UCSD-AML1 (cell line): Measurements from ENCODE around the gene DCPS.
"Not testable (repeated sequence)": the region's sequence is repeated elsewhere in the genome, so short reads cannot be mapped to it uniquely, and the experiment has no call there.

Experiments used
- DNase-seq: peaks from one replicate; lab custom pipeline; 2025; ENCODE audit not compliant: unreplicated experiment; lab: John Stamatoyannopoulos, UW

DCPS gene

DNA sequence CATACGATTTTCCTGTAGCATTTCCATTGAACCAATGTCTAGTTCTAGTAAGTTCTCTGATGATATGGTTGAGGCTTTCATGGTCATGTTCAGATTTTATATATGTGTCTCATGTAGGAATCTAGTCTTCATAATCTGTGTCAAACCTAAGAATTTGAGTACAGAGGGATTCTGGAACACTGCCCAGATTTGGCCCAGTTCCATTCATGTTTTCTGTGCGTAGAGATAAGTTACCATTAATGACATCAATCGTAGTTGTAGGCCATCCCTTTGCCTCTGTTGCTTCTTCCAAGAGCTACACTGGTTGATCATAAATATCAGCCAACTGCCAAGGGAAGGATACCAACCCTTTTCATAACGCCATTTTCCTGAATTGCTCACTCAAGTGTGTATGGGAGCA lies 74.9 kb downstream of the DCPS start:
- DNase-seq: no peak

DNA sequence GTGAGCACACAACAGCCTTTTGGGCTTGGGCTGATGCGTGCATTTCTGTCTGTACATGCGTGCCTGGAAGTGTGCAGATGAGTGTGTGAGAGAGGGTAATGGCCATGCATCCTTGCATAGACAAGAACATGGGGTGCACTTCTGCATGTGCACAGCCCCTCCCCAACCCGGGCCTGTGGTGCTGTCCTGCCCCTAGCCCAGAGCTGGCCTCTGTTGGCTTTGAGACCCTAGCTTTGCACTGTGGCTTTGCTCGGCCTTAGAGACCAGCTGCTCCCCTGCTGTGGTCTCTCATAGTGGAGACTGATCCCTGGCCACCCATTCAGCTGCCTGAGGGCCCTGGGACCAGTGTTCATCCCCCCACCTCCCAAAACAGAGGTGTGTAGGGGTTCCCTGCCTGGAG lies 77.0 kb downstream of the DCPS start:
- no peak for DNase-seq

DNA sequence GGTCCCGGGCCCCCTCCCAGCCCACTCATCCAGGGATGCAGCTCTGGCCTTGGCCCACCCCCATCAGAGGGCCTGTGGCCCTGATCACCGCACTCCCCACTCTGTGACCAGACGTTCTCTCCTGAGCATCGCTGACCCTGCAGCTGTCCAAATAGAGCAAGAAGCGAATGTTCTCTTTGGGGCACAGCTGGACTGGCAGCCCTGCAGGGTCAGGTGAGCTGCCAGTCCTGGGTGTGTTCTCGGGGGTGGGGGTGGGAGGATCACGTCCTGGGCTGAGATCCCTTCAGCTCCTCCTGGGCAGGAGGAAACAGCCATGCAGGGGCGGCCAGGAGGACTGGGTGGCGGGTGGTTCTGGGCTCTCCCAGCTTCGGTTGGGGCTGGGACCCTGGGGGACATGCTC lies 78.1 kb downstream of the DCPS start:
- DNase-seq: not testable (repeated sequence)

DNA sequence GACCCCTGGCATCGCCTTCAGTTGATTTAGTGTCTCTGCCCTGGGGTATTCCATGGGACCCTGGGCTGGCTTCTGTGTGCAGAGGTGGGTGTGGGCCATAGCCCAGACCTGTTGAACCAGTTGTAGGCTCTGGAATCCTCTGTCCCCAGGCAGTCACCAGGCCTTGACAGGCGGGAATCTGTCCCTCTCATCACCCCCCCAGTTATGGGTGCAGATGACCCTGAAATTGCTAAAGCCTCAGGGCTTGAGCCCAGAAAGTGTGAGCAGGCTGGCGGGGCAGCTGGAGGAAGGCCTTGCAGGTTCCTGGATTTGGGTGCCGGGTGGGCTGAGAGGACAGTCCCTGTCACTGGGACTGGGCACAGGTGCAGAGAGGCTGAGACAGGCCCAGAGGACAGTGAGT lies 78.8 kb downstream of the DCPS start:
- not testable (repeated sequence) for DNase-seq

DNA sequence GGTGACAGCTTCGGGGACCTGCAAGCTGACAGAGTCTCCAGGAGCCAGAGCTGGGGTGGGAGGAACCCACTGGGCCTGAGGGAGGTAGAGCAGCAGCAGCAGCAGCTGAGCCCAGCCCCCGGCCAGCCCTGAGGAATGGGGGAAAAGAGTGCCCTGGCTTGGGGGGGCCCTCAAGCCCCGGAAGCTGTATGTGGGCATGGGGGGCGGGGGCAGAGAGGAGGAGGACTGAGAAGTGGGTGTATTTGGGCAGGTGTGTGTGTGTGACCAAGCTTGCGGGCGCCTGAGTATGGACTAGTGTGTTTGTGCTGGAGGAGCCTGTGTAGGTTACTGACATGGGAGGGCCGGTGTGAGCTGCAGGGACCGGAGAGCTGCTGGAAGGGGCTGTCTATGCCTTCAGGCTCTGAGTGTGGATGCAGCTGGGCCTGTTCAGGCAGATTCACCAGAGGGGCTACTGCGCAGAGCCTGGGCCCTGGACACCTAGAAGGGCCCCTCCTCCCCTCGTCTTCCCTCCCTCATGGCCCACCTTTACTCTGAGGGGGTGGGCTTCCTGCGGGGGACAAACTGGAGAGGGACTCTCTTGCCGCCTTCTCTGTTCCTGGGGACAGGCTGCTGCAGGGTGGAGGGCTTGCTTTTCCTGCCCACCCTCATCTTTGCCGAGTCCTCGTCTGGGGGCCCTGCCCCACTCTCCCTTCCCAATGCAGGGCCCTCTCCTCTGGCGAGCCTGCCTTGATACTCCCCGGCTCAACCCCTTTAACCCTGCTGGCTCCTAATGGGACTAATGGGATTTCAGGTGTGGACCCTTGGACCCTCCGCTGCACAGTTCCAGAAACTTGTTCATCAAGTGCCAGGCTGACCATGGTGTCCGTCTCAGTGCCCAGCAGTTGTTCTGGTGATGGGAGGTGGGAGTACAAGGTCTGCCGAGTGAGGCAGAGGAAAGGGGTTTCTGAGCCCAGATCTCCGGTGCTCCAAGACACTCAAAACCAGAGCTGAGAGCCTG lies 79.8 kb downstream of the DCPS start:
- DNase-seq: no peak

DNA sequence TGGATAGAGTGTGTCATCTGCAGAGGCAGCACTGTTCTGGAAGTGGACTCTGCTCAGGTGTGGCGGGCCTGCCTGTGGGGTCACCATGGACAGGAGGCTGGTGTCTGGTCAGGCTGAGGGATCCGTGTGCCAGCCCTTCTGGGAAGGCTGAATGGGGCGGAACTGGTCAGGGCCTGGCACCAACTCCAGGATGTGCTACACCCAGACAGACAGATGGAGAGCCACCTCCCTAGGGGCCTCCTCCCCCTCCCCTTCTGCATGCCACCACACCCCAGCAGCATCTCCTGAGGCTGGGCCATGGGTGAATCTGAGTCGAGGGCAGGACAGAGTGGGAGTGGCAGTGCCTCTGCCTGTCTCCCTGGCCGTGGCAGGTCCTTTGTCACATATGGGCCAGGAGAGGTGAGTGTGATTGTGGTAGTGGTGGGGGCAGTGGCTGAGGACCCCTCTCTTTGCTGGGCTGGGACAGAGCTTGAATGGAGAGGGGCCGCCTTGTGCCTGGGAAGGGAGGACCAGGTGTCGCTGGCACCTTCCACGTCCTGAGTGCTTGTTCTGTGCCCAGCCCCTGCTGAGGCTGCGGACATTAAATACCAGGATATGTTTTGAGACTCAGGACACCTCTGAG lies 80.7 kb downstream of the DCPS start:
- DNase-seq: no peak

DNA sequence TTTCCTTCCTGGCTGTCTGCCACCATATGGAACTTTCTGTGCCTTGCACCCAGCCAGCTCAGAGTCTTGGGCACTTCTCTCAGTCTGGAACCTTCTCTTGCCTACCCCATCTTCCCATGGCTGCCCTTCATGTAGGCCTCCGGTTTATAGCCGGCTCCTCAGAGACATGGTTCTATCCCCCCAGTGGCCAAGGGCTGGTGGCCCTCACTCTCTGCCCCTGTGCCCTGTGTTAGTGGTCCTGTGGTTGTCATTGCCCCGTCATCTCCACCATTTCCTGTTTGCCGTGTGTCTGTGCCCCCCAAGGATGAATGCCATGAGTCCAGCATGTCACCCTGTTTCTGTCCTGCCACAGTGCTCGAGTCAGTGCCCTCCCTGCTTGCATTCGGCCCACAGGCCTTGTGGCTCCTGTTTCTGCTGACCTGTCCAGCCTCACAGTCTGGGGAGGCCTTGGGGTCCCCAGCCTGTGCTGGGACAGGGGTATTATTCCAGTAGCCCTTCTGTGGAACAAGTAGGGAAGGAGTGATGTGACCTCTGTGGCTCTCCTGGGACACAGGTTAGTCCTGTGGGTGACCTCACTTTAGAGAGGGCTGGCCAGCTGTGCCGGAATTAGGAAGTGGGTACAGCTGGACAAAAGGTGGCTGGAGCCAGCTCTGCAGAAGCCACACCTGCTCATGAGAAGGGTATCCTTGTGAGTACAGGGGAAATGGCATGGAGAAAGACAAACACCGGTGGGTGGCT lies 82.3 kb downstream of the DCPS start:
- no peak for DNase-seq

DNA sequence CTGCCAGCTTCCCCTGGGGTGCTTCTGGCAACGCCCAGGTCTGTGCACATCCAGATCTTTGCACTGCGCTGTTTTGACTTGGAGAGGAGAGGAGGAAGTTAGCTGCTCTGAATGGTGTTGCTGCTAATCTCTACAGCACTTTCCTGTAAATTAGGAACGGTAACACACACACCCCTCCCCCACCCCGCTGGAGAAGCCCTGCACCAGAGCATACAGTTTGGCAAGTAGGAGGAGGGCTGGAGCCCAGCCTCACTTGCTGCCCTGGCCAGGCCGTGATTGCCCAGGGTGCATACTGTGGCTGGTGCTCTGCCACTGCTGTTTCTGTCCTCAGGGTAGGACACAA lies 82.8 kb downstream of the DCPS start:
- DNase-seq: peak; percentile 72

DNA sequence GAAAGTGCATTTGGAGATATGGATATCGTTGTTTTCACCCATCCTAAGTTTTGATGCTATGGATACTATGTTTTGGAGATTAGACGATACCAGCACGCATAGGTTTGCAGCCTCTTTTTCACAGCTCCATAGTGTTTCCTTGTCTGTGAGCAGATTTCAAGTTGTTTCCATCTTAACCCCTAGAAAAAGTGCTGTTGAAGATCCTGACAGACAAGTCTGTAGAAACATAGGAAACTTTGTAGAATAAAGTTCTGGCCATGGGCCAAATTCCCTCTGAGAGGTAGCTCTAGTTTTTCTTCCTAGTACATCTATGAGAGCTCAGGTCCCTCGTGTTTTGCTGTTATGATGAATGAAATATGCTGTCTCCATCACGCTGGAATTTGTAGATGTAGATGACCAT lies 84.0 kb downstream of the DCPS start:
- no peak for DNase-seq

DNA sequence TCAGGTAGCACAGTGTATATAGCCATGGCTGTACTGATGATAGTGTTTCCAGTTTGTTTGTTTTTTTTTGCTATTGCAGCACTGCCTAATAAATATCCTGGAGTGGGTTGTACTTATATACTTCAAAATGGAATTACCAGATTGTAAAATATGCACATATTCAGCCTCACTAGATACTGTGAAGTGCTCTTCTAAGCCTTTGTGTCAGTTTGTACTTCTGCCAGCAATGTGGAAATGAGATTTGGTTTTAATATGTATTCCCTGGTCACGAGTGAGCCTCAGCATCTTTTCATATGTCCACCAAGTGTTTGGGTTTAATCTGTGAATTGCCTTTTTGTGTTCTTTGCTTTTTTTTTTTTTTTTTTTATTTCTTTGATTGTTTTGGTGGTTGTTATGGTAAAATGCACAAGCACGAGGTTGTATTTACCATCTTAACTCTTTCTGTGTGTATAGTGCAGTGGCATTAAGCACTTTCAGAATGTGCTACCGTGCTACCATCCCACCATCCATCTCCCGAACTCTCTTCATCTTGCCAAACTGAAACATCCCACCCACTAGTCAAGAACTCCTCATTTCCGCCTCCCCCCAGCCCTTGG lies 86.5 kb downstream of the DCPS start:
- DNase-seq: no peak

DNA sequence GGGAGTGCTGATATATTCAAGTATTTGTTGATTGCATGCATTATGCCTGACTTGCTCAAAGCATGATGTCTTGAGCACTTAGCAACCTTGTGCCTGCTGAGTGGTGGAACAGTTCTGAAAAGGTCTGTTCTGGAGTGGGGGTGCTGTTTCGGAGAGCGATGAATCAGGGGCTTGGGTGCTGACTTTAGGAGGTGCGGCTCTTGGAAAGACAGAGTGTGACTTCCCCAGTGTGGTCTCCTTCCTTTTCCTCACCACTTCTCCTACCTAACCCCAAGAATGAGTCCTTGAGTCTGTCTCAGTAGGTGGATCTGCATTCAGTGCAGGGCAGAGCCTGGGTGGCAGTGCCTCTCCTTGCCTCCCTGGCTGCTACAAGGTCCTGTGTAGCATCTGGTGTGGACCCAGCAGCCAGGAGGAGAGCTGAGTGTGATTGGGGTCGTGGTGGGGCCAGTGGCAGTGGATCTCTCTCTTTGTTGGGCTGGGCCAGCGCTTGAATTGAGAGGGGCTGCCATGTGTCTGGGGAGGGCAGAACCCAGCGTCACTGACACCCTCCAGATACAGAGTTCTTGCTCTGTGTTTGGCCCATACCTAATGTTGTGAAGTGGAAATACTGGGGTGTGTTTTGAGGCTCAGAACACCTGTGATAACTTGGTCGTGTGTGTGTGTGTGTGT lies 87.6 kb downstream of the DCPS start:
- DNase-seq: no peak

DNA sequence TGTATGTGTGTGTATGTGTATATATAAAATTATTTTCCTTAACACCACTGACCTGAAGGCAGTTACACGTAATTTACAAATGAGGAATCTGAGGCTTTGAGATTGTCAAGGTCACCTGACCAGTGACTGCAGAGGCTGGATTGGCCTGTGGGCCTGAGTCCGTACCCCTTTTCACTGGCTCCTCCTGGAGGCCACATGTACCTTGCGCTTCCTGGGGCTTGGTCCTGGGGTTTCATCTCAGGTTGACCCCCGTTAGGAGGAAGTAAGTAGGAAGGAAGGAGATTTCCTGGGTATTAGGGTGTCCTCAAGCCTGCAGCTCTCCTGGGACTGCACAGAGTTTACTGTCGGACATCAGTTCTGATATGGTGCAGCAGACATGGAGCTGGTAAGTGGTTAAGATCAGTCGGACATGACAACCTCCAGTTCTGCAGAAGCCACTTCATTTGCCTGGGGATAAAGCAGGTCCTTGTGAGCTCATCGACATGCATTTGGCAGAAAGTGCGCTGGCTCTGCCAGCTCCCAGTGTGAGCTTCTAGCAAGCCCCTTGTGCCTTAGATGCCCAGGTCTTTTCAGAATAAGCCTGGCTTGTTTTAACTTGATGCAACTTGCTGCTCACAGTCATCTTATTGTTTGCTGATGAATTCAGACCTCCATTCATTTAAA lies 88.2 kb downstream of the DCPS start:
- peak; percentile 73 for DNase-seq

DNA sequence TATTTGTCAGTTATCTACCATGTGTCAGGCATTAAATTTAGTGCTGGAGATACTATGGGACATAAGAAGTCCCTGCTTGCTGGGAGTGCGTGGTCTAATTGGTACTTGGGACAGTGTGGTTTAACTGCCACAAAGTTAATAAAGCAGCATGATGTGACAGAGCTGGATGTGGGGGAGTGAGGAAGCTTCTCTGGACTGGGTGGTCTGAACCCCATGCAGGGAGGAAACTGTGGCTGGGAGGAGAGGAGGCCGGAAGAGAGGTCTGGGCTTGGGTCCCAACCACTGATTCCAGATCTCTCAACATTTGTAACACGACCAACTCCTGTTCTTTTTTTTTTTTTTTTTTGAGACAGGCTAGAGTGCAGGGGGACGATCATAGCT lies 88.8 kb downstream of the DCPS start:
- DNase-seq: peak; percentile 82

DNA sequence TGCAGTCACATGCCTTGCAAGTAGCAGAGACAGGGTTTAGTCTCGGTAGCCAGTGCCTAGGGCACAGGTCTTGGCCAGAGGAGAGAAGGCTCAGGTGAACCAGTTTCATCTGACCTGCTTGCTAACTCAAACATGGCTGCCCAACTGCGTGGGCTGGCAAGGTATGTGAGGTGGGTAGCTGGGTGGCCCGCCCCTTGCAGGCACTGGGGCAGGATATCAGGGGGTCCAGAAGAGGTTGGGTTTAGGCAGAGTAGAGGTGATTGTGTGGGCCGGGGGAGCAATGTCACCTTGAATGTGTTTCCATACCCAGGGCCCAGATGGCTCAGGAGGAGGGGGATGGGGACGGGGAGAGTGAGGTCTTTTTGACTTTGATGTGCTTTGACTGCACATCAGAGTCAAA lies 89.3 kb downstream of the DCPS start:
- DNase-seq: no peak

DNA sequence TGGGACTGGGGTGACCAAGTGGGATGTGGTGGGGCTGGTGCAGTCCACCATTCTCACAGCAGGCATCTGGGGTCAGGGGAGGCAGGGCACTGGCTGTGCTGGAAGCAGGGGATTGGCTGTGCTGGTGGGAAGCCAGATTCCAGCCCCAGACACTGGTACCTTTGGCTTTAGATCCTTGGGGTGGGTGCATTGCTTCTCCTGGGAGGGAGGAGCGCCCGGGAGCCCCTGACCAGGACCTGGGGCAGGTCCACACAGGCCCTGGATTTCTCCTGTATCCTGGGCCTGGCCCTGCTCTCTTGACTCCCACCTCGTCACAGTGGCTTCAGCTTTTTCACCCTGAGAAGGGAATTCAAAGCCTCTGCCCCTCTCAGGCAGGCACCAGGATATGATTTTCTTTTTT lies 90.2 kb downstream of the DCPS start:
- no peak for DNase-seq

DNA sequence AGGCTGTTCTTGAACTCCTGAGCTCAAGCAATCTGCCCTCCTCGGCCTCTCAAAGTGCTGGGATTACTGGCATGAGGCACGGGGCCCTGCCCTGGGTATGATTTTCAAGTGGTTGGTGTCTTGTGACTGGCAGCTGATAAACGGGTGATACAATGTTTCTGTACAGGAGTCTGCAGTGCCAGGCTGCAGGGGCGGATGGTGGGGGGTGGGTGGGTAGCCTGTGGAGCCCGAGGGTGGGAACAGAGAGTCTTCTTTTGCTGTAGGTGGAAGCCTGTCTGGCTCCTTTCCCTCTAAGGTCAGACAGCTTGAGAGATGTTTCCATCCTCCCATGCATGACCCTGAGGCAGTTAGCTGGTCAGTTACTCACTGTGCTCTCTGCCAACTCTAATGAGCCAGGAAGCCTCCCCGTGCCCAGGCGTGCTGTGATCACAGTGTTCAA lies 90.8 kb downstream of the DCPS start:
- DNase-seq: not testable (repeated sequence)
